A673 (cell line): ENCODE measurements around the gene SLC25A19. TPM values are rescaled to one million over a fixed set of nuclear protein-coding genes. Genes with fewer than 3 reads are reported as not detected.

Source experiments
- BruUV-seq: library from RNA; stranded (reverse); fragments of 400-500 nt; replicated peaks from 2 replicates; lab custom pipeline; 2021; lab: Mats Ljungman, UMichigan
- CTCF ChIA-PET: fragments of 300-600 bp; sonication (Branson Sonifier 250); formaldehyde crosslinking; loops from one replicate; lab custom pipeline; 2022; ENCODE audit warnings: antibody characterized with exemption; lab: Charles Lee
- POLR2A ChIA-PET: fragments of 300-600 bp; sonication (Branson Sonifier 250); formaldehyde crosslinking; loops from one replicate; lab custom pipeline; 2022; ENCODE audit warnings: antibody characterized with exemption; ENCODE audit not compliant: low non-redundant PET; lab: Charles Lee
- DNase-seq: peaks from one replicate; pipeline ENCODE4 v3.0.0-alpha.2; 2015; ENCODE audit warnings: low spot score
- H3K27ac ChIP-seq: fragments of 200-600 bp; sonication (generic); 2 replicates; pipeline ENCODE4 v1.5.1; 2016; ENCODE audit warnings: mixed run types, low read depth, mild to moderate bottlenecking, mixed read lengths, antibody characterized with exemption, low read length; ENCODE audit not compliant: poor library complexity, severe bottlenecking
- H3K27me3 ChIP-seq: fragments of 200-600 bp; sonication (generic); replicated peaks from 2 replicates; pipeline ENCODE4 v1.6.1; 2017; ENCODE audit warnings: mixed run types, low read depth, mild to moderate bottlenecking, mixed read lengths, antibody characterized with exemption, low read length; ENCODE audit not compliant: insufficient read depth, poor library complexity
- H3K36me3 ChIP-seq: fragments of 200-600 bp; sonication (generic); 2 replicates; pipeline ENCODE4 v1.6.1; 2016; ENCODE audit warnings: mixed run types, mild to moderate bottlenecking, mixed read lengths, antibody characterized with exemption, low read length; ENCODE audit not compliant: insufficient read depth, poor library complexity, severe bottlenecking
- H3K4me1 ChIP-seq: fragments of 200-600 bp; sonication (generic); 2 replicates; pipeline ENCODE4 v1.6.1; 2017; ENCODE audit warnings: mixed run types, mild to moderate bottlenecking, mixed read lengths, antibody characterized with exemption, low read length; ENCODE audit not compliant: insufficient read depth, poor library complexity, severe bottlenecking
- H3K4me3 ChIP-seq: fragments of 200-600 bp; sonication (generic); 2 replicates; pipeline ENCODE4 v1.5.1; 2016; ENCODE audit warnings: low read depth, mixed run types, mild to moderate bottlenecking, mixed read lengths, low read length; ENCODE audit not compliant: poor library complexity, severe bottlenecking
- H3K9me3 ChIP-seq: fragments of 200-600 bp; sonication (generic); 2 replicates; pipeline ENCODE4 v1.6.1; 2016; ENCODE audit warnings: mixed run types, low read depth, mild to moderate bottlenecking, mixed read lengths, antibody characterized with exemption, low read length; ENCODE audit not compliant: poor library complexity, severe bottlenecking
- CTCF ChIP-seq: fragments of 300-800, 200-600 bp; sonication (generic); conservative IDR thresholded peaks from 2 replicates; pipeline ENCODE4 v1.5.1; 2017; ENCODE audit warnings: low read depth, mild to moderate bottlenecking, antibody characterized with exemption, low read length, moderate library complexity, mixed read lengths
- EZH2 ChIP-seq: fragments of 200-600 bp; sonication (generic); IDR thresholded peaks from 2 replicates; pipeline ENCODE4 v1.6.1; 2017; ENCODE audit warnings: borderline replicate concordance, low read depth, mild to moderate bottlenecking, mixed read lengths, antibody characterized with exemption, low read length; ENCODE audit not compliant: poor library complexity, severe bottlenecking
- intact Hi-C: fragments of 100-400 bp; cut with micrococcal nuclease; formaldehyde crosslinking; loops from one replicate; pipeline ENCODE4 v1.10.0; 2022; ENCODE audit not compliant: unreplicated experiment
- total RNA-seq: library from RNA; stranded (reverse); gene quantifications from 2 replicates; pipeline ENCODE4 v1.2.3, GENCODE V29; 2021

Gene SLC25A19
- total RNA-seq, 1 experiment from 2014 or later = 45.0 TPM

DNA sequence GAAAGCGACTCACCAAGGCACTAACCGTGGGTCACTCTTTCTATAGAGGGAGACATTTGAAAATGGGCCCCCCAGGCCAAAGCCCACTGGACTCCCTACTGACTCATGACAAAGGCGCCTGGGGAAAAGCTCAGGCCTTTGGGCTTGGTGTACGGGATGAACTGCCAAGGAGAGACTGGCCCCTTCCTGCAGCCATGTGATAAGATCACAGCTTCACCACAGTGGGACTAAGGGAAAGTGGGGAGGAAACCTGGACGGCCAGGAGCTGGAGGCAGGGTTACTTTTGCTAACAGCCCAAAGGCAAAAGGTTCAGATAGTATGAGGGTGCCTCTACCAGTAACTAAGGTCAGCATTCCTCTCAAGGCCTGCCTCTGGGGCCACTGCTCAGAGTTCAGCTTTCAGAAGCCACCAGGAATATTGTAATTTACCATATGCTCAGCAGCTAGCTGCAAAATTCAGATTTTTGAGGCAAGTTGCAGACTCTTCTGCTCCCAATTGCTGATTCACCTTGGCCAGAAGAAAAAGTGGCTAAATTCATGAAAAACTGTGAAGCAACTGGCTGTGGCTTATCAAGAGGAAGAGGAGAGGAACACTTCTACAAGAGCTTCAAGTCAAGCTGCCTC, 37.1 kb upstream of the SLC25A19 start:
- Histone ChIP-seq H3K9me3 (no peaks in the 10 kb centered on the region), H3K27me3 (no peaks in the 10 kb centered on the region), H3K4me3 (no peak overlapping the region), H3K36me3 (peaks cover 6% of the 10 kb centered on the region), H3K27ac (peak overlapping the region; percentile 33), H3K4me1 (no peaks in the 10 kb centered on the region)
- POLR2A ChIA-PET = no interaction called here
- intact Hi-C loops = no loop called here
- TF ChIP-seq EZH2 (no peak), CTCF (no peak)
- BruUV-seq = no TSS peak
- no peak for DNase-seq
- CTCF ChIA-PET = no interaction called here

- Histone ChIP-seq H3K4me1 (no peaks in the 10 kb centered on the region), H3K36me3 (peaks cover 9% of the 10 kb centered on the region), H3K9me3 (no peaks in the 10 kb centered on the region), H3K4me3 (no peak overlapping the region), H3K27ac (peak overlapping the region; percentile 33), H3K27me3 (no peaks in the 10 kb centered on the region)
- BruUV-seq = no TSS peak
- ChIA-PET POLR2A (no interaction called here), CTCF (no interaction called here)
- DNase-seq = no peak
- TF ChIP-seq CTCF = no peak
- no peak for TF ChIP-seq EZH2
- intact Hi-C loops = no loop called here
Measured at GRCh38 chr17:75325827-75326225, 36.6 kb upstream of the SLC25A19 start.

- TF ChIP-seq EZH2 (no peak), CTCF (no peak)
- ChIA-PET POLR2A (no interaction called here), CTCF (no interaction called here)
- no peaks in the 10 kb centered on the region for H3K27me3 ChIP-seq
- DNase-seq = no peak
- peaks cover 14% of the 10 kb centered on the region for H3K36me3 ChIP-seq
- intact Hi-C loops = no loop called here
- peak overlapping the region; percentile 33 for H3K27ac ChIP-seq
- no TSS peak for BruUV-seq
- H3K4me1 ChIP-seq = no peaks in the 10 kb centered on the region
- H3K9me3 ChIP-seq = no peaks in the 10 kb centered on the region
- H3K4me3 ChIP-seq = no peak overlapping the region
Measured at GRCh38 chr17:75325348-75325747, 36.1 kb upstream of the SLC25A19 start.
